Liver (tissue), 9 donors: ENCODE data around the gene AKNA. TPM values are rescaled to one million over a fixed set of nuclear protein-coding genes. Genes with fewer than 3 reads are reported as not detected.

ENCODE experiments used
- DNase-seq: peaks from one replicate; pipeline ENCODE4 v3.0.0-alpha.2; 2017; ENCODE audit warnings: low spot score
- H3K27ac ChIP-seq, 2 donors: one replicate each; pipeline ENCODE4 v1.7.0; 2013; ENCODE audit warnings: inconsistent platforms in 2 of 2, low read length in 2 of 2, control low read depth in 1 of 2, low read depth in 1 of 2, mild to moderate bottlenecking in 1 of 2
- H3K27me3 ChIP-seq, 4 donors: one replicate each; pipeline versions ENCODE4 v1.6.1 to v1.7.0; 2013; ENCODE audit warnings: low read length in 3 of 4, inconsistent platforms in 1 of 4, mild to moderate bottlenecking in 1 of 4, moderate library complexity in 1 of 4; ENCODE audit not compliant: control insufficient read depth in 4 of 4, insufficient read depth in 4 of 4
- H3K36me3 ChIP-seq, 4 donors: one replicate each; pipeline versions ENCODE4 v1.6.1 to v1.7.0; 2013; ENCODE audit warnings: low read length in 3 of 4, mild to moderate bottlenecking in 3 of 4, low read depth in 1 of 4, moderate library complexity in 1 of 4; ENCODE audit not compliant: control insufficient read depth in 4 of 4, insufficient read depth in 3 of 4
- H3K4me1 ChIP-seq, 4 donors: one replicate each; pipeline versions ENCODE4 v1.6.1 to v1.7.0; 2013; ENCODE audit warnings: low read length in 3 of 4, mild to moderate bottlenecking in 3 of 4, moderate library complexity in 1 of 4; ENCODE audit not compliant: control insufficient read depth in 4 of 4, insufficient read depth in 4 of 4
- H3K4me3 ChIP-seq, 3 donors: one replicate each; pipeline versions ENCODE4 v1.6.1 to v1.7.0; 2013; ENCODE audit warnings: low read length in 3 of 3, control low read depth in 1 of 3, low read depth in 1 of 3, mild to moderate bottlenecking in 1 of 3
- H3K9ac ChIP-seq, 2 donors: one replicate each; pipeline ENCODE4 v1.7.0; 2013; ENCODE audit warnings: low read length in 2 of 2, mild to moderate bottlenecking in 2 of 2, moderate library complexity in 2 of 2, control low read depth in 1 of 2, low read depth in 1 of 2
- H3K9me3 ChIP-seq, 4 donors: one replicate each; pipeline versions ENCODE4 v1.6.1 to v1.7.0; 2013; ENCODE audit warnings: low read length in 3 of 4; ENCODE audit not compliant: control insufficient read depth in 4 of 4
- EGR1 ChIP-seq, 2 donors: IDR thresholded peaks; 2 replicates each; pipeline ENCODE4 v1.6.1; 2016 to 2018; ENCODE audit warnings: antibody characterized with exemption in 2 of 2, low read depth in 2 of 2
- GABPA ChIP-seq, 2 donors: IDR thresholded peaks in 1 of 2; conservative IDR thresholded peaks in 1 of 2; 2 replicates each; pipeline ENCODE4 v1.6.1; 2016; ENCODE audit warnings: antibody characterized with exemption in 2 of 2, mild to moderate bottlenecking in 1 of 2, moderate library complexity in 1 of 2
- HNF4A ChIP-seq, 2 donors: conservative IDR thresholded peaks; 2 replicates each; pipeline ENCODE4 v1.6.1; 2016; ENCODE audit warnings: antibody characterized with exemption in 2 of 2, mild to moderate bottlenecking in 2 of 2
- JUND ChIP-seq, 2 donors: IDR thresholded peaks; 2 replicates each; pipeline ENCODE4 v1.6.1; 2016; ENCODE audit warnings: antibody characterized with exemption in 2 of 2
- NR2F2 ChIP-seq: IDR thresholded peaks from 2 replicates; pipeline ENCODE4 v1.6.1; 2016; ENCODE audit warnings: antibody characterized with exemption
- RXRA ChIP-seq, 2 donors: IDR thresholded peaks; 2 replicates each; pipeline ENCODE4 v1.6.1; 2017 to 2018; ENCODE audit warnings: antibody characterized with exemption in 2 of 2, mild to moderate bottlenecking in 1 of 2
- SP1 ChIP-seq: IDR thresholded peaks from 2 replicates; pipeline ENCODE4 v1.6.1; 2018; ENCODE audit warnings: antibody characterized with exemption, mild to moderate bottlenecking
- YY1 ChIP-seq: IDR thresholded peaks from 2 replicates; pipeline ENCODE4 v1.6.1; 2016; ENCODE audit warnings: antibody characterized with exemption, mild to moderate bottlenecking
- ZBTB33 ChIP-seq: IDR thresholded peaks from 2 replicates; pipeline ENCODE4 v1.6.1; 2016; ENCODE audit warnings: antibody characterized with exemption
- WGBS: extraction: QIAGEN DNeasy Blood & Tissue Kit; methylation state at CpG from one replicate; pipeline ENCODE4 v1.1.7; 2013; 5-methylcytosine and 5-hydroxymethylcytosine counted together
- polyA plus RNA-seq, 2 donors: library from polyadenylated mRNA; stranded (reverse) in 1 of 2; unstranded in 1 of 2; fragments of 200-250 nt in 1 of 2; fragments of >200 nt in 1 of 2; fragmentation: Nextera tagmentation in 1 of 2; extraction: Ambion mirVana in 1 of 2; gene quantifications; one replicate each; pipeline versions ENCODE4 v1.2.1 to v1.2.3, GENCODE V29; 2013 to 2015
- total RNA-seq, 2 donors: library from RNA; depleted of rRNA; stranded (reverse); fragments of >200 nt; gene quantifications; one replicate each; pipeline ENCODE4 v1.2.3, GENCODE V29; 2014
- TF ChIP-seq, protein P1 (sequence below): IDR thresholded peaks from 2 replicates; pipeline ENCODE4 v1.6.1; 2016; ENCODE audit warnings: antibody characterized with exemption
- TF ChIP-seq, protein P2 (sequence below): IDR thresholded peaks from 2 replicates; pipeline ENCODE4 v1.6.1; 2016; ENCODE audit warnings: antibody characterized with exemption, mild to moderate bottlenecking
- TF ChIP-seq, protein P3 (sequence below): fragments of 150-350 bp; IDR thresholded peaks from 2 replicates; pipeline ENCODE4 v1.5.1; 2017; ENCODE audit warnings: improper control_type of control experiment, low read depth, low read length; ENCODE audit not compliant: missing input control
- donor health status: healthy.
- donor health status: healthy.
- donor health status: healthy.
- donor health status: healthy.
- donor health status: healthy.

AKNA gene
- total and polyA plus RNA-seq, 4 donors: 4.2 to 31.7 (median 6.9) TPM

DNA sequence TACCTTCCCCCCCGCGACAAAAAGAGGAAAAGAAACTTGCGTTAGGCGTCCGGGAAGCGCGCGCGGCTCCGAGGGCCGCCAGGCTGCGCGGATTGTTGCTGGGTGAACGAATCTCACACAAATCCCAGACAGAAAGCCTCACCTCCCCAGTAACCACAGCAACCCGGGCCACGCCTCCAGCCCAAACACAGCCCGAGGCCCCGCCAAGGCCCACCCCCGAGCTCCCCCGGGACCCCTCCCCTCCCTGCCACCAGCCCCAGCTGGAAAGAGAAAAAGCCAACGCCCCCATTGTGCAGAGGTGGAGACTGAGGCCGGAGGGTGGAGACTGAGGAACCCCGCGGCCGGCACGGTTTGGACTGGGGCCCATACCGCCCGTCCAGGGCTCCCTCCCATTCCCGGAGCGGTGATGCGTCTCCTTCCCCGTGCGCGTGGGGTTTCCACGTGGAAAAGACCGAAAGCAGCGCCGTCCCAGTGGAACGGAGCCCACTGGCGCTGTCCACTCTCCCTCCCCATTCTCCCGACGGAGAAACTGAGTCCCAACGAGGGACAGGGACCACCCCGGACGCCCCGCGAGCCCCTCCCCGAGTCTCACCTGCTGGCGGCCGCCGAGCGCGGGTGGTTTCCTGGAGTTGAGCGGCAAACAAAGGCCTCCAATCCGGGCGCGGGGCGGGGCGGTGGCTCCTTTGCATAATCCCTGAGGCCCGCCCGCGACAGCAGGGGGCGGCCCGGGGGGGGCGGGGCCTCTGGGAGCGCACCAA is 10.2 kb upstream of the AKNA start:
- TF ChIP-seq GABPA (IDR thresholded peaks at IDR 0.05 in 1 of 2, conservative IDR thresholded peaks at IDR 0.05 in 1 of 2) (no peak), EGR1 (IDR thresholded peaks at IDR 0.05; ENCODE audit: low read depth in 2 of 2) (peak in 1 of 2 donors; percentile 26), SP1 (peak; percentile 62), YY1 (peak; percentile 58), NR2F2 (no peak), JUND (IDR thresholded peaks at IDR 0.05) (no peak), HNF4A (conservative IDR thresholded peaks at IDR 0.05) (peak in 1 of 2 donors; percentile 18), RXRA (IDR thresholded peaks at IDR 0.05) (peak; percentile 12 to 21)
- TF ChIP-seq, protein P1, sequence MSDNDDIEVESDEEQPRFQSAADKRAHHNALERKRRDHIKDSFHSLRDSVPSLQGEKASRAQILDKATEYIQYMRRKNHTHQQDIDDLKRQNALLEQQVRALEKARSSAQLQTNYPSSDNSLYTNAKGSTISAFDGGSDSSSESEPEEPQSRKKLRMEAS: no peak
- TF ChIP-seq, protein P2, sequence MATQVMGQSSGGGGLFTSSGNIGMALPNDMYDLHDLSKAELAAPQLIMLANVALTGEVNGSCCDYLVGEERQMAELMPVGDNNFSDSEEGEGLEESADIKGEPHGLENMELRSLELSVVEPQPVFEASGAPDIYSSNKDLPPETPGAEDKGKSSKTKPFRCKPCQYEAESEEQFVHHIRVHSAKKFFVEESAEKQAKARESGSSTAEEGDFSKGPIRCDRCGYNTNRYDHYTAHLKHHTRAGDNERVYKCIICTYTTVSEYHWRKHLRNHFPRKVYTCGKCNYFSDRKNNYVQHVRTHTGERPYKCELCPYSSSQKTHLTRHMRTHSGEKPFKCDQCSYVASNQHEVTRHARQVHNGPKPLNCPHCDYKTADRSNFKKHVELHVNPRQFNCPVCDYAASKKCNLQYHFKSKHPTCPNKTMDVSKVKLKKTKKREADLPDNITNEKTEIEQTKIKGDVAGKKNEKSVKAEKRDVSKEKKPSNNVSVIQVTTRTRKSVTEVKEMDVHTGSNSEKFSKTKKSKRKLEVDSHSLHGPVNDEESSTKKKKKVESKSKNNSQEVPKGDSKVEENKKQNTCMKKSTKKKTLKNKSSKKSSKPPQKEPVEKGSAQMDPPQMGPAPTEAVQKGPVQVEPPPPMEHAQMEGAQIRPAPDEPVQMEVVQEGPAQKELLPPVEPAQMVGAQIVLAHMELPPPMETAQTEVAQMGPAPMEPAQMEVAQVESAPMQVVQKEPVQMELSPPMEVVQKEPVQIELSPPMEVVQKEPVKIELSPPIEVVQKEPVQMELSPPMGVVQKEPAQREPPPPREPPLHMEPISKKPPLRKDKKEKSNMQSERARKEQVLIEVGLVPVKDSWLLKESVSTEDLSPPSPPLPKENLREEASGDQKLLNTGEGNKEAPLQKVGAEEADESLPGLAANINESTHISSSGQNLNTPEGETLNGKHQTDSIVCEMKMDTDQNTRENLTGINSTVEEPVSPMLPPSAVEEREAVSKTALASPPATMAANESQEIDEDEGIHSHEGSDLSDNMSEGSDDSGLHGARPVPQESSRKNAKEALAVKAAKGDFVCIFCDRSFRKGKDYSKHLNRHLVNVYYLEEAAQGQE: peak; percentile 57
- TF ChIP-seq, protein P3, sequence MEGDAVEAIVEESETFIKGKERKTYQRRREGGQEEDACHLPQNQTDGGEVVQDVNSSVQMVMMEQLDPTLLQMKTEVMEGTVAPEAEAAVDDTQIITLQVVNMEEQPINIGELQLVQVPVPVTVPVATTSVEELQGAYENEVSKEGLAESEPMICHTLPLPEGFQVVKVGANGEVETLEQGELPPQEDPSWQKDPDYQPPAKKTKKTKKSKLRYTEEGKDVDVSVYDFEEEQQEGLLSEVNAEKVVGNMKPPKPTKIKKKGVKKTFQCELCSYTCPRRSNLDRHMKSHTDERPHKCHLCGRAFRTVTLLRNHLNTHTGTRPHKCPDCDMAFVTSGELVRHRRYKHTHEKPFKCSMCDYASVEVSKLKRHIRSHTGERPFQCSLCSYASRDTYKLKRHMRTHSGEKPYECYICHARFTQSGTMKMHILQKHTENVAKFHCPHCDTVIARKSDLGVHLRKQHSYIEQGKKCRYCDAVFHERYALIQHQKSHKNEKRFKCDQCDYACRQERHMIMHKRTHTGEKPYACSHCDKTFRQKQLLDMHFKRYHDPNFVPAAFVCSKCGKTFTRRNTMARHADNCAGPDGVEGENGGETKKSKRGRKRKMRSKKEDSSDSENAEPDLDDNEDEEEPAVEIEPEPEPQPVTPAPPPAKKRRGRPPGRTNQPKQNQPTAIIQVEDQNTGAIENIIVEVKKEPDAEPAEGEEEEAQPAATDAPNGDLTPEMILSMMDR: no peak

GRCh38 chr9:114397219-114397847 is 9.6 kb upstream of the AKNA start:
- H3K9ac ChIP-seq: peak overlapping the region; percentile 6 to 64
- H3K9me3 ChIP-seq: no peaks in the 10 kb centered on the region
- peak in 1 of 2 donors; percentile 2 for TF ChIP-seq HNF4A (conservative IDR thresholded peaks at IDR 0.05)
- TF ChIP-seq RXRA (IDR thresholded peaks at IDR 0.05): no peak
- no peak for TF ChIP-seq ZBTB33
- no peak for TF ChIP-seq SP1
- H3K4me1 ChIP-seq: peaks cover 6 to 45% (median 36%) of the 10 kb centered on the region in 4 donors
- WGBS: 24% methylated on average over 14 of the region's 14 CpGs
- H3K4me3 ChIP-seq: peak overlapping the region; percentile 71 to 82 (median 71)
- no peaks in the 10 kb centered on the region for H3K36me3 ChIP-seq
- no peaks in the 10 kb centered on the region for H3K27me3 ChIP-seq
- H3K27ac ChIP-seq: peak overlapping the region; percentile 89 to 93
- DNase-seq: no peak

More for the DNA sequence above, 10.2 kb upstream of the AKNA start:
- H3K4me1 ChIP-seq: peaks cover 6 to 38% (median 29%) of the 10 kb centered on the region in 4 donors
- peak overlapping the region; percentile 89 to 93 for H3K27ac ChIP-seq
- no peaks in the 10 kb centered on the region for H3K9me3 ChIP-seq
- DNase-seq: peak; percentile 88
- no peaks in the 10 kb centered on the region for H3K36me3 ChIP-seq
- H3K4me3 ChIP-seq: peak overlapping the region; percentile 71 to 84 (median 82)
- 1% methylated on average over 66 of the region's 66 CpGs for WGBS
- peak overlapping the region in 1 of 2 donors; percentile 64 for H3K9ac ChIP-seq
- no peaks in the 10 kb centered on the region for H3K27me3 ChIP-seq
